ENCODE data around the gene GLI1. TPM values are rescaled to one million over a fixed set of nuclear protein-coding genes. Genes with fewer than 3 reads are reported as not detected.

Gene GLI1
- total and polyA plus RNA-seq, 11 donors: 0.08 to 2.6 (median 0.83) TPM

DNA sequence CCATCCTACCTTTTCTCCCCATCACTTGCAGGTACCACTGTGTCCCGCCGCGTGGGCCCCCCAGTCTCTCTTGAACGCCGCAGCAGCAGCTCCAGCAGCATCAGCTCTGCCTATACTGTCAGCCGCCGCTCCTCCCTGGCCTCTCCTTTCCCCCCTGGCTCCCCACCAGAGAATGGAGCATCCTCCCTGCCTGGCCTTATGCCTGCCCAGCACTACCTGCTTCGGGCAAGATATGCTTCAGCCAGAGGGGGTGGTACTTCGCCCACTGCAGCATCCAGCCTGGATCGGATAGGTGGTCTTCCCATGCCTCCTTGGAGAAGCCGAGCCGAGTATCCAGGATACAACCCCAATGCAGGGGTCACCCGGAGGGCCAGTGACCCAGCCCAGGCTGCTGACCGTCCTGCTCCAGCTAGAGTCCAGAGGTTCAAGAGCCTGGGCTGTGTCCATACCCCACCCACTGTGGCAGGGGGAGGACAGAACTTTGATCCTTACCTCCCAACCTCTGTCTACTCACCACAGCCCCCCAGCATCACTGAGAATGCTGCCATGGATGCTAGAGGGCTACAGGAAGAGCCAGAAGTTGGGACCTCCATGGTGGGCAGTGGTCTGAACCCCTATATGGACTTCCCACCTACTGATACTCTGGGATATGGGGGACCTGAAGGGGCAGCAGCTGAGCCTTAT, 10.8 kb downstream of the GLI1 start:
- ATAC-seq (no peak), DNase-seq (no peak)
- no peak overlapping the region for H3K4me3 ChIP-seq
- H3K4me1 ChIP-seq: peaks cover 0 to 15% (median 5%) of the 10 kb centered on the region in 12 donors
- H3K27me3 ChIP-seq: peaks cover 4 to 41% (median 22%) of the 10 kb centered on the region in 9 donors
- peaks cover 0 to 72% (median 0%) of the 10 kb centered on the region in 9 donors for H3K36me3 ChIP-seq
- no peak overlapping the region for H3K27ac ChIP-seq
- no peak for TF ChIP-seq POLR2A (IDR thresholded peaks at IDR 0.05)
- TF ChIP-seq, protein P1, sequence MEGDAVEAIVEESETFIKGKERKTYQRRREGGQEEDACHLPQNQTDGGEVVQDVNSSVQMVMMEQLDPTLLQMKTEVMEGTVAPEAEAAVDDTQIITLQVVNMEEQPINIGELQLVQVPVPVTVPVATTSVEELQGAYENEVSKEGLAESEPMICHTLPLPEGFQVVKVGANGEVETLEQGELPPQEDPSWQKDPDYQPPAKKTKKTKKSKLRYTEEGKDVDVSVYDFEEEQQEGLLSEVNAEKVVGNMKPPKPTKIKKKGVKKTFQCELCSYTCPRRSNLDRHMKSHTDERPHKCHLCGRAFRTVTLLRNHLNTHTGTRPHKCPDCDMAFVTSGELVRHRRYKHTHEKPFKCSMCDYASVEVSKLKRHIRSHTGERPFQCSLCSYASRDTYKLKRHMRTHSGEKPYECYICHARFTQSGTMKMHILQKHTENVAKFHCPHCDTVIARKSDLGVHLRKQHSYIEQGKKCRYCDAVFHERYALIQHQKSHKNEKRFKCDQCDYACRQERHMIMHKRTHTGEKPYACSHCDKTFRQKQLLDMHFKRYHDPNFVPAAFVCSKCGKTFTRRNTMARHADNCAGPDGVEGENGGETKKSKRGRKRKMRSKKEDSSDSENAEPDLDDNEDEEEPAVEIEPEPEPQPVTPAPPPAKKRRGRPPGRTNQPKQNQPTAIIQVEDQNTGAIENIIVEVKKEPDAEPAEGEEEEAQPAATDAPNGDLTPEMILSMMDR (IDR thresholded peaks at IDR 0.05): no peak
- H3K9me3 ChIP-seq: no peaks in the 10 kb centered on the region
- 86 to 94% (median 93%) methylated on average over 9 to 14 of the region's 14 CpGs for WGBS, 4 donors
- intact Hi-C loops (cut with DNase I): no loop called here

DNA sequence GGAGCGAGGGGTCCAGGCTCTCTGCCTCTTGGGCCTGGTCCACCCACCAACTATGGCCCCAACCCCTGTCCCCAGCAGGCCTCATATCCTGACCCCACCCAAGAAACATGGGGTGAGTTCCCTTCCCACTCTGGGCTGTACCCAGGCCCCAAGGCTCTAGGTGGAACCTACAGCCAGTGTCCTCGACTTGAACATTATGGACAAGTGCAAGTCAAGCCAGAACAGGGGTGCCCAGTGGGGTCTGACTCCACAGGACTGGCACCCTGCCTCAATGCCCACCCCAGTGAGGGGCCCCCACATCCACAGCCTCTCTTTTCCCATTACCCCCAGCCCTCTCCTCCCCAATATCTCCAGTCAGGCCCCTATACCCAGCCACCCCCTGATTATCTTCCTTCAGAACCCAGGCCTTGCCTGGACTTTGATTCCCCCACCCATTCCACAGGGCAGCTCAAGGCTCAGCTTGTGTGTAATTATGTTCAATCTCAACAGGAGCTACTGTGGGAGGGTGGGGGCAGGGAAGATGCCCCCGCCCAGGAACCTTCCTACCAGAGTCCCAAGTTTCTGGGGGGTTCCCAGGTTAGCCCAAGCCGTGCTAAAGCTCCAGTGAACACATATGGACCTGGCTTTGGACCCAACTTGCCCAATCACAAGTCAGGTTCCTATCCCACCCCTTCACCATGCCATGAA, 11.5 kb downstream of the GLI1 start:
- 85 to 100% (median 87%) methylated on average over 4 of the region's 4 CpGs for WGBS, 4 donors
- Histone ChIP-seq H3K9me3 (no peaks in the 10 kb centered on the region), H3K36me3 (peaks cover 0 to 72% (median 0%) of the 10 kb centered on the region in 9 donors), H3K27ac (no peak overlapping the region), H3K4me3 (no peak overlapping the region), H3K27me3 (peaks cover 8 to 48% (median 29%) of the 10 kb centered on the region in 9 donors), H3K4me1 (peaks cover 0 to 22% (median 12%) of the 10 kb centered on the region in 12 donors)
- TF ChIP-seq POLR2A (IDR thresholded peaks at IDR 0.05): no peak
- TF ChIP-seq, protein P1 (IDR thresholded peaks at IDR 0.05): no peak
- DNase-seq (no peak), ATAC-seq (no peak)
- intact Hi-C loops (cut with DNase I): no loop called here

DNA sequence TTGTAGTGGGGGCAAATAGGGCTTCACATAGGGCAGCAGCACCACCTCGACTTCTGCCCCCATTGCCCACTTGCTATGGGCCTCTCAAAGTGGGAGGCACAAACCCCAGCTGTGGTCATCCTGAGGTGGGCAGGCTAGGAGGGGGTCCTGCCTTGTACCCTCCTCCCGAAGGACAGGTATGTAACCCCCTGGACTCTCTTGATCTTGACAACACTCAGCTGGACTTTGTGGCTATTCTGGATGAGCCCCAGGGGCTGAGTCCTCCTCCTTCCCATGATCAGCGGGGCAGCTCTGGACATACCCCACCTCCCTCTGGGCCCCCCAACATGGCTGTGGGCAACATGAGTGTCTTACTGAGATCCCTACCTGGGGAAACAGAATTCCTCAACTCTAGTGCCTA, 12.1 kb downstream of the GLI1 start:
- 84 to 91% (median 85%) methylated on average over 2 to 3 of the region's 3 CpGs for WGBS, 4 donors
- no peak for ATAC-seq
- peaks cover 0 to 72% (median 0%) of the 10 kb centered on the region in 9 donors for H3K36me3 ChIP-seq
- no peak overlapping the region for H3K4me3 ChIP-seq
- no peak overlapping the region for H3K27ac ChIP-seq
- H3K4me1 ChIP-seq: peaks cover 0 to 24% (median 15%) of the 10 kb centered on the region in 12 donors
- intact Hi-C loops (cut with DNase I): no loop called here
- H3K27me3 ChIP-seq: peaks cover 14 to 53% (median 34%) of the 10 kb centered on the region in 9 donors
- no peak for DNase-seq
- H3K9me3 ChIP-seq: no peaks in the 10 kb centered on the region
- TF ChIP-seq, protein P1 (IDR thresholded peaks at IDR 0.05): no peak
- TF ChIP-seq POLR2A (IDR thresholded peaks at IDR 0.05): no peak

DNA sequence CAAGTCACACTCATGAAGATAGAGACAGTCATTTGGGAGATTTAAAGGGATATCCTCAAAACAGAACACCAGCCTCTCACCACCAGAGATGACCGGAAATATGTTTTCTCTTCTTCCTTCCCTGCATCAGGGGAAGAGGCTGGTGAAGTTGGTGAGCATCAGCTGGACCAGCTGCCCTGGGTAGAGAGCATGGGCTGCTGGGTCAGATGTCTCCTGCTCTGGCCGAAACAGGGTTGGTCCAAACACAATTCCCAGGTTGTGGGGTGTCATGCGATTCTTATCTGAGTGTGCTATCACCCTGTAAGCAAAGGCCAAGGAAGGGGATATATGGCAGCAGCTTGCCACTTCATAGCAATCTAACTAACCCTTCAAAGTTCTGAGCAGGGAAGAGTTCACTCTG, 12.8 kb downstream of the GLI1 start:
- 77 to 84% (median 80%) methylated on average over 3 of the region's 3 CpGs for WGBS, 4 donors
- Histone ChIP-seq H3K36me3 (peaks cover 0 to 72% (median 0%) of the 10 kb centered on the region in 9 donors), H3K27me3 (peaks cover 14 to 56% (median 35%) of the 10 kb centered on the region in 9 donors), H3K4me3 (no peak overlapping the region), H3K27ac (no peak overlapping the region), H3K4me1 (peaks cover 0 to 24% (median 15%) of the 10 kb centered on the region in 12 donors), H3K9me3 (no peaks in the 10 kb centered on the region)
- TF ChIP-seq, protein P1 (IDR thresholded peaks at IDR 0.05): no peak
- no peak for TF ChIP-seq POLR2A (IDR thresholded peaks at IDR 0.05)
- no peak for ATAC-seq
- no peak for DNase-seq
- intact Hi-C loops (cut with DNase I): no loop called here
